Stimulated activated CD8-positive, alpha-beta memory T cell treated with anti-CD3 and anti-CD28 coated beads, Interleukin-4, amount 100 ng/mL, for 4 hours (primary cell): ENCODE data around the gene PCTP.

Source experiments
- DNase-seq, 2 donors: peaks; one replicate each; pipeline ENCODE4 v3.0.0-alpha.2; 2020; ENCODE audit warnings: low read depth in 2 of 2, low spot score in 1 of 2

The PCTP gene

GRCh38 chr17:55751720-55752250 lies 934 bp downstream of the PCTP start:
- no peak for DNase-seq

GRCh38 chr17:55756689-55757088 lies 5.8 kb downstream of the PCTP start:
- no peak for DNase-seq

- no peak for DNase-seq
Observed at GRCh38 chr17:55757659-55758058, 6.8 kb downstream of the PCTP start.

- no peak for DNase-seq
Observed at GRCh38 chr17:55758171-55758570, 7.3 kb downstream of the PCTP start.

GRCh38 chr17:55760643-55761355 lies 9.9 kb downstream of the PCTP start:
- DNase-seq, result no peak

- no peak for DNase-seq
Observed at GRCh38 chr17:55762086-55762858, 11.4 kb downstream of the PCTP start.

- no peak for DNase-seq
Observed at GRCh38 chr17:55763856-55764255, 13.0 kb downstream of the PCTP start.

- DNase-seq, result no peak
Observed at GRCh38 chr17:55764610-55765009, 13.8 kb downstream of the PCTP start.

- no peak for DNase-seq
Observed at GRCh38 chr17:55765472-55765871, 14.6 kb downstream of the PCTP start.

- DNase-seq, result no peak
Observed at GRCh38 chr17:55768936-55769624, 18.2 kb downstream of the PCTP start.

- DNase-seq, result no peak
Observed at GRCh38 chr17:55769625-55770000, 18.8 kb downstream of the PCTP start.

GRCh38 chr17:55770196-55770870 lies 19.5 kb downstream of the PCTP start:
- DNase-seq, result no peak

- no peak for DNase-seq
Observed at GRCh38 chr17:55772086-55772485, 21.2 kb downstream of the PCTP start.

- DNase-seq, result no peak
Observed at GRCh38 chr17:55773671-55774070, 22.8 kb downstream of the PCTP start.

- DNase-seq, result no peak
Observed at GRCh38 chr17:55774846-55775271, 24.0 kb downstream of the PCTP start.

- no peak for DNase-seq
Observed at GRCh38 chr17:55776271-55776670, 25.4 kb downstream of the PCTP start.

GRCh38 chr17:55777471-55777971 lies 26.7 kb downstream of the PCTP start:
- DNase-seq, result no peak

- DNase-seq, result no peak
Observed at GRCh38 chr17:55778389-55779118, 27.7 kb downstream of the PCTP start.

- no peak for DNase-seq
Observed at GRCh38 chr17:55783684-55784245, 32.9 kb downstream of the PCTP start.

GRCh38 chr17:55784666-55785065 lies 33.8 kb downstream of the PCTP start:
- DNase-seq, result no peak
